K562 (cell line): Measurements from ENCODE around the gene GRM3. TPM values are rescaled to one million over a fixed set of nuclear protein-coding genes. Genes with fewer than 3 reads are reported as not detected.

Experiments
- ATAC-seq: fragments of 200-7000 bp; cut with Tn5 transposase; 3 replicates; pipeline ENCODE4 v1.9.1; 2020; ENCODE audit warnings: moderate library complexity
- BruUV-seq: library from RNA; stranded (reverse); fragments of 400-500 nt; replicated peaks from 2 replicates; lab custom pipeline; 2021; lab: Mats Ljungman, UMichigan
- CTCF ChIA-PET: fragments of 300-600 bp; formaldehyde crosslinking; extraction: SDS; loops from one replicate; lab custom pipeline; 2021; ENCODE audit warnings: low intra/inter-chr PET ratio; lab: Yijun Ruan, JAX
- POLR2A ChIA-PET: fragments of 300-600, 350-650 bp; sonication (Branson Sonifier 250); formaldehyde crosslinking; extraction: SDS; loops from one replicate; lab custom pipeline; 2021; ENCODE audit warnings: antibody characterized with exemption, inconsistent platforms; lab: Yijun Ruan, JAX
- DNase-seq, 4 experiments: peaks; one replicate each; pipeline versions ENCODE4 v3.0.0 to v3.0.0-alpha.2; 2011 to 2018; ENCODE audit warnings: low spot score in 3 of 4, mixed read lengths in 3 of 4; ENCODE audit errors: extremely low read depth in 1 of 4
- FAIRE-seq: peaks from 2 replicates; lab custom pipeline; 2011; peaks lifted over from hg19 to GRCh38; lab: Jason Lieb, UNC
- H2AFZ ChIP-seq: 2 replicates; pipeline ENCODE4 v1.6.0; 2011; ENCODE audit warnings: low read depth, low read length, control low read depth, inconsistent platforms
- H3K27ac ChIP-seq: fragments of 200-600 bp; 3 replicates; pipeline ENCODE4 v1.8.0; 2011; ENCODE audit warnings: low read depth, mild to moderate bottlenecking, control low read depth, inconsistent platforms, low read length, moderate library complexity, mixed read lengths; ENCODE audit errors: extremely low read depth
- H3K27me3 ChIP-seq, 2 experiments: fragments of 300-600 bp in 1 of 2; 2 replicates in 1 of 2; 3 replicates in 1 of 2; pipeline versions ENCODE4 v1.6.0 to v1.8.0; 2011; ENCODE audit warnings: inconsistent platforms in 2 of 2, low read length in 2 of 2, mild to moderate bottlenecking in 1 of 2, mixed read lengths in 1 of 2, moderate library complexity in 1 of 2; ENCODE audit not compliant: control insufficient read depth in 2 of 2, insufficient read depth in 2 of 2
- H3K36me3 ChIP-seq: fragments of 300-600 bp; 3 replicates; pipeline ENCODE4 v1.8.0; 2011; ENCODE audit warnings: mild to moderate bottlenecking, low read length, inconsistent platforms; ENCODE audit not compliant: control insufficient read depth, insufficient read depth
- H3K4me1 ChIP-seq, 2 experiments: fragments of 200-600 bp in 1 of 2; replicated peaks in 1 of 2; 2 replicates in 1 of 2; 3 replicates in 1 of 2; pipeline versions ENCODE4 v1.5.1 to v1.8.0; 2011; ENCODE audit warnings: inconsistent platforms in 2 of 2, low read length in 2 of 2, mild to moderate bottlenecking in 1 of 2, mixed read lengths in 1 of 2, moderate library complexity in 1 of 2; ENCODE audit not compliant: control insufficient read depth in 2 of 2, insufficient read depth in 2 of 2
- H3K4me2 ChIP-seq: 2 replicates; pipeline ENCODE4 v1.6.1; 2011; ENCODE audit warnings: low read length, control low read depth, inconsistent platforms, mixed read lengths; ENCODE audit not compliant: insufficient read depth
- H3K4me3 ChIP-seq: fragments of 200-600 bp; sonication (generic), shearing (Covaris generic); 2 replicates; pipeline ENCODE4 v1.5.1; 2016; ENCODE audit warnings: control low read depth, inconsistent platforms
- H3K79me2 ChIP-seq: fragments of 200-600 bp; 3 replicates; pipeline ENCODE4 v1.8.0; 2011; ENCODE audit warnings: low read length, inconsistent platforms; ENCODE audit not compliant: control insufficient read depth, insufficient read depth
- H3K9ac ChIP-seq, 2 experiments: 2 replicates each; pipeline versions ENCODE4 v1.6.0 to v1.6.1; 2011; ENCODE audit warnings: low read depth in 2 of 2, low read length in 2 of 2, control low read depth in 1 of 2, inconsistent platforms in 1 of 2, mild to moderate bottlenecking in 1 of 2, mixed read lengths in 1 of 2; ENCODE audit not compliant: insufficient read depth in 1 of 2
- H3K9me1 ChIP-seq: one replicate; pipeline ENCODE4 v1.6.0; 2011; ENCODE audit warnings: inconsistent platforms, mild to moderate bottlenecking, low read length, moderate library complexity; ENCODE audit not compliant: control insufficient read depth, insufficient read depth
- H3K9me3 ChIP-seq: replicated peaks from 2 replicates; pipeline ENCODE4 v1.5.1; 2011; ENCODE audit warnings: low read depth, low read length, inconsistent platforms; ENCODE audit not compliant: control insufficient read depth, insufficient read depth
- H4K20me1 ChIP-seq: replicated peaks from 2 replicates; pipeline ENCODE4 v1.6.1; 2011; ENCODE audit warnings: low read length, inconsistent platforms, mixed read lengths; ENCODE audit not compliant: control insufficient read depth, insufficient read depth
- ATF7 ChIP-seq: fragments of 450-650 bp; IDR thresholded peaks from 2 replicates; pipeline ENCODE4 v1.7.1; 2014; ENCODE audit warnings: mild to moderate bottlenecking, moderate library complexity
- DACH1 ChIP-seq: fragments of 450-650 bp; IDR thresholded peaks from 2 replicates; pipeline ENCODE4 v1.6.1; 2018; ENCODE audit not compliant: partially characterized antibody
- ILK ChIP-seq: fragments of 450-650 bp; IDR thresholded peaks from 2 replicates; pipeline ENCODE4 v1.6.1; 2016; ENCODE audit warnings: missing genetic modification characterization, low read depth, mild to moderate bottlenecking, missing compliant biosample characterization, moderate library complexity, borderline replicate concordance
- POU5F1 ChIP-seq: fragments of 150-350 bp; IDR thresholded peaks from 2 replicates; pipeline ENCODE4 v1.6.1; 2014; ENCODE audit warnings: borderline replicate concordance, low read length, low read depth, mild to moderate bottlenecking; ENCODE audit not compliant: partially characterized antibody
- SIN3A ChIP-seq, 2 experiments: fragments of 150-350 bp in 1 of 2; IDR thresholded peaks; 2 replicates each; pipeline ENCODE4 v1.6.1; 2011 to 2016; ENCODE audit warnings: borderline replicate concordance in 2 of 2, low read depth in 2 of 2, low read length in 2 of 2, mild to moderate bottlenecking in 2 of 2, moderate library complexity in 2 of 2; ENCODE audit not compliant: control insufficient read depth in 1 of 2
- SOX6 ChIP-seq: fragments of 450-650 bp; IDR thresholded peaks from 2 replicates; pipeline ENCODE4 v1.6.1; 2014; ENCODE audit warnings: mild to moderate bottlenecking
- THAP12 ChIP-seq: fragments of 250-450 bp; sonication (Bioruptor Pico); IDR thresholded peaks from 2 replicates; pipeline ENCODE4 v1.9.0; 2021; ENCODE audit warnings: mild to moderate bottlenecking, inconsistent platforms
- XRCC5 ChIP-seq: fragments of 200-400 bp; formaldehyde crosslinking; IDR thresholded peaks from 2 replicates; pipeline ENCODE4 v1.6.1; 2017; ENCODE audit warnings: low read depth, mild to moderate bottlenecking, low read length
- ZNF324 ChIP-seq: fragments of 250-450 bp; sonication (Bioruptor Pico); IDR thresholded peaks from 2 replicates; pipeline ENCODE4 v1.4.0; 2020; ENCODE audit warnings: mild to moderate bottlenecking
- ZNF431 ChIP-seq: sonication (generic); formaldehyde crosslinking; IDR thresholded peaks from 2 replicates; pipeline ENCODE4 v1.8.0; 2022; ENCODE audit warnings: mild to moderate bottlenecking, missing genetic modification reagents
- WGBS: fragments of 100-300 bp; shearing (Covaris generic); methylation state at CpG from one replicate; pipeline ENCODE4 v1.1.6; 2016; ENCODE audit warnings: low coverage, mixed read lengths; ENCODE audit not compliant: insufficient coverage; ENCODE audit errors: missing lambda C conversion rate; 5-methylcytosine and 5-hydroxymethylcytosine counted together
- in situ Hi-C: fragments of 300-500 bp; cut with MboI; formaldehyde crosslinking; loops from 4 replicates; pipeline ENCODE4 v1.15.0; 2018; ENCODE audit warnings: inconsistent platforms, mixed read lengths
- intact Hi-C: fragments of 100-400 bp; cut with micrococcal nuclease; formaldehyde crosslinking; loops from 2 replicates; pipeline ENCODE4 v1.14.2; 2022
- polyA plus RNA-seq, 8 experiments: library from polyadenylated mRNA; depleted of rRNA in 4 of 8; stranded (reverse) in 5 of 8; unstranded in 3 of 8; fragments of >200 nt; fragmentation: Nextera tagmentation in 2 of 8; fragmentation: Illumina TruSeq in 1 of 8; extraction: Ambion mirVana in 2 of 8; extraction: Trizol in 1 of 8; gene quantifications; 2 replicates each; pipeline versions ENCODE4 v1.2.1 to v1.2.3, GENCODE V29; 2011 to 2014; ENCODE audit warnings: inconsistent platforms in 1 of 8, missing spikeins in 1 of 8
- total RNA-seq, 7 experiments: library from RNA; depleted of rRNA in 6 of 7; stranded (reverse); fragments of >200 nt in 6 of 7; fragmentation: Illumina TruSeq in 2 of 7; extraction: Trizol in 2 of 7; gene quantifications; 2 replicates each; pipeline versions ENCODE4 v1.2.1 to v1.2.3, GENCODE V29; 2011 to 2021; ENCODE audit warnings: low replicate concordance in 1 of 7
- TF ChIP-seq, protein P1 (sequence below): fragments of 250-450 bp; sonication (Bioruptor Pico); IDR thresholded peaks from 2 replicates; pipeline ENCODE4 v1.8.0; 2021; ENCODE audit warnings: borderline replicate concordance, mild to moderate bottlenecking, moderate library complexity; ENCODE audit not compliant: poor library complexity, severe bottlenecking
- TF ChIP-seq, protein P2 (sequence below): IDR thresholded peaks from 3 replicates; pipeline ENCODE4 v1.6.1; 2011; ENCODE audit warnings: borderline replicate concordance, mild to moderate bottlenecking; ENCODE audit not compliant: insufficient read length, insufficient read depth

GRM3 gene
- total and polyA plus RNA-seq, 9 of the 15 experiments (the other 6 are each of a cell fraction or from before 2014, with no cell fraction given) = 0.03 to 0.08 (median 0.03) TPM; not detected in 6

GRCh38 chr7:86745013-86745745, 101.5 kb downstream of the GRM3 start (continued):
- no peak for TF ChIP-seq SIN3A (IDR thresholded peaks at IDR 0.05; ENCODE audit: borderline replicate concordance in 2 of 2, control insufficient read depth in 1 of 2, low read depth in 2 of 2, low read length in 2 of 2)
- TF ChIP-seq, protein P1, sequence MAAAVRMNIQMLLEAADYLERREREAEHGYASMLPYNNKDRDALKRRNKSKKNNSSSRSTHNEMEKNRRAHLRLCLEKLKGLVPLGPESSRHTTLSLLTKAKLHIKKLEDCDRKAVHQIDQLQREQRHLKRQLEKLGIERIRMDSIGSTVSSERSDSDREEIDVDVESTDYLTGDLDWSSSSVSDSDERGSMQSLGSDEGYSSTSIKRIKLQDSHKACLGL (CRISPR knock-in tag) = no peak

DNA sequence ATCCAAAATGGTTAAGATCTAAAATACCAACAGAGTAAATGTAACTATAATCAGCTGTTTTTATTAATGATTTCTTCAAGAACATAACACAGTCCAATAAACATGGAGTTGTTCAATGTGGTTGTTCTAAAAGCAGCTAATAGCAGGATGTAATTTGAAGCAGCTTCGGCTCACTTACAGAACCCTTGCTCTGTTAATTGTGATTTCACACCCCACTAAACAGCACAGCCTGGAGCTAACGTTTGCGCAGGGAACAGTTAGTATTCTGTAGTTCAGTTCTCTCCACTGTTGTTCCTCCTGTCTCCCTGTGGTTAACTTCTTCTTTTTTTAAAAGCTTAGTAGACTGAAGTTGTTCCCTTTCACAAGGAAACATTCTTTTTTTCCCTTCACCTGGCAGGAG, 104.0 kb downstream of the GRM3 start:
- no peak for ATAC-seq
- H3K79me2 ChIP-seq = no peaks in the 10 kb centered on the region
- no peaks in the 10 kb centered on the region for H3K9me1 ChIP-seq
- BruUV-seq = no TSS peak
- no peak overlapping the region for H2AFZ ChIP-seq
- no peak overlapping the region for H3K4me2 ChIP-seq
- in situ Hi-C loops (no loop called here), intact Hi-C loops (loop anchor here (10.0 kb wide), 1 partner anchor 697 kb away; no protein-coding TSS in a partner anchor)
- POLR2A ChIA-PET = interaction anchor here (1.2 kb wide), 1 partner anchor 9 kb away, joined by 3 read pairs; no protein-coding TSS in a partner anchor
- H4K20me1 ChIP-seq = no peaks in the 10 kb centered on the region
- CTCF ChIA-PET = no interaction called here
- H3K36me3 ChIP-seq = no peaks in the 10 kb centered on the region
- H3K4me3 ChIP-seq = no peak overlapping the region
- no peak for FAIRE-seq
- WGBS = 1% methylated on average over 3 of the region's 3 CpGs
- no peak overlapping the region for H3K9ac ChIP-seq
- no peaks in the 10 kb centered on the region for H3K9me3 ChIP-seq
- H3K4me1 ChIP-seq = no peaks in the 10 kb centered on the region
- H3K27me3 ChIP-seq = no peaks in the 10 kb centered on the region
- no peak for DNase-seq
- H3K27ac ChIP-seq = no peak overlapping the region
- TF ChIP-seq ZNF431 (CRISPR knock-in tag) (no peak), ATF7 (no peak), ZNF324 (CRISPR knock-in tag) (no peak), ILK (tag) (no peak), THAP12 (CRISPR knock-in tag) (no peak), DACH1 (no peak), SOX6 (no peak), POU5F1 (no peak), XRCC5 (no peak)
- TF ChIP-seq, protein P2, sequence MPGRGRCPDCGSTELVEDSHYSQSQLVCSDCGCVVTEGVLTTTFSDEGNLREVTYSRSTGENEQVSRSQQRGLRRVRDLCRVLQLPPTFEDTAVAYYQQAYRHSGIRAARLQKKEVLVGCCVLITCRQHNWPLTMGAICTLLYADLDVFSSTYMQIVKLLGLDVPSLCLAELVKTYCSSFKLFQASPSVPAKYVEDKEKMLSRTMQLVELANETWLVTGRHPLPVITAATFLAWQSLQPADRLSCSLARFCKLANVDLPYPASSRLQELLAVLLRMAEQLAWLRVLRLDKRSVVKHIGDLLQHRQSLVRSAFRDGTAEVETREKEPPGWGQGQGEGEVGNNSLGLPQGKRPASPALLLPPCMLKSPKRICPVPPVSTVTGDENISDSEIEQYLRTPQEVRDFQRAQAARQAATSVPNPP = no peak
